HUES48 (cell line): Measurements from ENCODE around the gene SLC12A2.

Experiments used
- H3K27ac ChIP-seq: one replicate; pipeline ENCODE4 v1.7.0; 2013; ENCODE audit warnings: low read depth, low read length, inconsistent platforms
- H3K27me3 ChIP-seq: 2 replicates; pipeline ENCODE4 v1.6.1; 2013; ENCODE audit warnings: mild to moderate bottlenecking, low read length; ENCODE audit not compliant: control insufficient read depth, insufficient read depth
- H3K36me3 ChIP-seq: 2 replicates; pipeline ENCODE4 v1.6.1; 2013; ENCODE audit warnings: low read length; ENCODE audit not compliant: control insufficient read depth, insufficient read depth
- H3K4me1 ChIP-seq: 2 replicates; pipeline ENCODE4 v1.6.1; 2013; ENCODE audit warnings: mild to moderate bottlenecking, low read length; ENCODE audit not compliant: control insufficient read depth, insufficient read depth
- H3K4me3 ChIP-seq: 2 replicates; pipeline ENCODE4 v1.5.1; 2013; ENCODE audit warnings: mild to moderate bottlenecking, low read depth, low read length
- H3K9ac ChIP-seq: 2 replicates; pipeline ENCODE4 v1.6.1; 2013; ENCODE audit warnings: mild to moderate bottlenecking, low read depth, low read length, moderate library complexity
- H3K9me3 ChIP-seq: 2 replicates; pipeline ENCODE4 v1.6.1; 2013; ENCODE audit warnings: low read length; ENCODE audit not compliant: control insufficient read depth, insufficient read depth

SLC12A2 gene

DNA sequence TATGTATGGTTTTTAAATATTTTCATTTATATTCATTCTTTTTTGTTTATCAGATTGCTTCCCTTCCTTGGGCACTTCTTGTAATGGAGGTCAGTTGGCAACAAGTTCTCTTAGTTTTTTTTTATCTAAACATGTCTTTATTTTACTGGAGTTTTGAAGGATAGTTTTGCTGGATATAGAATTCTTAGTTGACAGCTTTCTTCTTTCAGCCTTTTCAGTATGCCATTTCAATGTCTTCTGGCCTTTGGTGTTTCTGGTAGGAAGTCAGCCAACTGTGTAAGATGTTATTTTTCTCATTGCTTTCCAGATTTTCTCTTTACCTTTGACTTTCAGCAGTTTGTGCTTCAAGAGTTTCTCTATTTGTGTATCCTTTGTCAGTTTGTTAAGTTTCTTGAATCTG is 14.2 kb downstream of the SLC12A2 start:
- Histone ChIP-seq H3K4me1 (no peaks in the 10 kb centered on the region), H3K27me3 (no peaks in the 10 kb centered on the region), H3K36me3 (no peaks in the 10 kb centered on the region), H3K9ac (no peak overlapping the region), H3K4me3 (no peak overlapping the region), H3K27ac (no peak overlapping the region), H3K9me3 (peaks cover 17% of the 10 kb centered on the region)

DNA sequence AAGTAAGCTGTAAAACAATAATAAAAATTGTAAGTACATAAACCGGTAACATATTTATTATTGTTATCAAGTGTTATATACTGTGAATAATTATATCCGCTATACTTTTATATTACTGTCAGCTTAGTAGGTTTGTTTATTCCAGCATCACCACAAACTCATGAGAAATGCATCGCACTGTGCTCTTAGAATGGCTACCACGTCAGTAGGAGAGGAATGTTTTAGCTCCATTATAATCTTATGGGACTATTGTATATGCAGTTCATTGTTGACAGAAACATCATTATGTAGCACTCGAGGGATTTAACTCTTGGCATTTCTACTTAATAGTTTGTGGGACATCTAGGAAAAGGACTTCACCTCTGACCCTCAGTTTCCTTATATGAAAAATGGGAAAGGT is 16.4 kb downstream of the SLC12A2 start:
- Histone ChIP-seq H3K27ac (no peak overlapping the region), H3K36me3 (no peaks in the 10 kb centered on the region), H3K4me3 (no peak overlapping the region), H3K4me1 (no peaks in the 10 kb centered on the region), H3K9ac (no peak overlapping the region), H3K9me3 (peaks cover 17% of the 10 kb centered on the region), H3K27me3 (no peaks in the 10 kb centered on the region)

DNA sequence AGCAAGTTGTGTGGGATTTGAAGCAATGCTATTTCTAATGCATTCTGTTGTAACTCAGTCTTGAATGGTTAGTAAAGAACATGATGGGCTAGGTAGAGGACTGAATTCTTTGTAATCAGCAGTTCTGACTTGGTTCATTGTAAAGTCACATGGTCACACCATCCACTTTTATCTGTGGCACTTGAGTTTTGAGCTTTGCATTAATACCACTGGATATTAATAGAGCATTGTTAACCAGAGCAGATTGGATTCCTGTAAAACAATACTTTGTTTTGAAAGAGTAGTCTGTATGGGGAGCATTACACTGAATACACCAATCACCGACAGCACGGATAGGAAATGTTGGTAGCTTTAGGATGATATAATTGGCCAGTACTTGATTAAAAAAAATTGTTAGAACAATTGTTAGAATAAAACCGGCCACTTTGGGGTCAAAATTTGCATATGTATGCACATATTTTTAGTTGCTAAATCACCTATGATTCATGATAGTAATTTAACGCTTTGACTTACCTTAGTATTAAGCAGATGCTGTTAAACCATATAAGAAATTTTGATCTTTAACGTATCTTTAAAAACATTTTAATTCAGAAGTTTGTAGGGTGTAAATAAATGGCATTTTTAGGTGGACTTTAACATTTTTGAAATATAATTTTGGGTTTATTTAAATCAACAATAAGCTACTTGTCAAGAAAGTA is 17.4 kb downstream of the SLC12A2 start:
- no peaks in the 10 kb centered on the region for H3K36me3 ChIP-seq
- no peaks in the 10 kb centered on the region for H3K27me3 ChIP-seq
- H3K9ac ChIP-seq, result no peak overlapping the region
- peaks cover 17% of the 10 kb centered on the region for H3K9me3 ChIP-seq
- no peaks in the 10 kb centered on the region for H3K4me1 ChIP-seq
- H3K27ac ChIP-seq, result no peak overlapping the region
- H3K4me3 ChIP-seq, result no peak overlapping the region

DNA sequence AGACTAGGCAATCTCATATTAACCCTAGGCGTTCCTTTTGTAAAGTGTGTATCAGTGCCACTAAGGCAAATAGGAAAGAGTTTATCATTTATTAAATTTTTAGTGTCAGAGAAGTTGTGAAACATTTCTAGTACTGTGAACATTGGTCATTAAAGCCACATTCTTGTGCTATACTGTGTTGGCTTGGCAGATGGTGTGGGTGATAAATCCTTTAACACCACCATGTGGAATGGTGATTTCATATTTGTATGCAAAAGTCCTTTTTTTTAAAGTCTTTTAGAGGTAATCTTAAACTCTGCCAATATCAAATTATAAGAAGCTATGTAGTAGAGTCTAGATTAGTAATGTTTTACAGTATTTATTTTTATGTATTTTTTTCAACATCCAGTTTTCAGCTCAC is 18.1 kb downstream of the SLC12A2 start:
- no peak overlapping the region for H3K4me3 ChIP-seq
- H3K9me3 ChIP-seq, result peaks cover 12% of the 10 kb centered on the region
- H3K27me3 ChIP-seq, result no peaks in the 10 kb centered on the region
- H3K36me3 ChIP-seq, result no peaks in the 10 kb centered on the region
- no peaks in the 10 kb centered on the region for H3K4me1 ChIP-seq
- no peak overlapping the region for H3K27ac ChIP-seq
- no peak overlapping the region for H3K9ac ChIP-seq

DNA sequence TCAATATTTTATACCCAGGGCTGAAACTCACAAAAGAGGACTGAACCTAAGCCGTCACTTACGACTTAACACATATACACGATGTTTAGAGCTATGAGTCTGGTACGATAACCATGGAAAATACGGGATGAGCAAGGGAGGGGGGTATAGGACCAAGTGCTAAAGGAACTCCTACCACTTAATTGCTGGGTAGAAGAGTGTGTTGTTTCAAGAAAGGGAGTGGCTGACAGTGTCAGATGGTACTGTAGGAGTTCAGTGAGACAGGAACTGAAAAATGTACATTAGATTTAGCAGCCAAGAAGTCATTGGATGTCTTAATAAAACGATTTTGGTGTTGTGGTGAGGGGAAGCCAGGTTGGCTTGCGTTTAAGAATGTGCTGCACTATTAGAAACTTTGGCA is 21.6 kb downstream of the SLC12A2 start:
- no peak overlapping the region for H3K4me3 ChIP-seq
- no peak overlapping the region for H3K9ac ChIP-seq
- H3K9me3 ChIP-seq, result no peaks in the 10 kb centered on the region
- no peaks in the 10 kb centered on the region for H3K36me3 ChIP-seq
- no peak overlapping the region for H3K27ac ChIP-seq
- H3K27me3 ChIP-seq, result no peaks in the 10 kb centered on the region
- no peaks in the 10 kb centered on the region for H3K4me1 ChIP-seq

DNA sequence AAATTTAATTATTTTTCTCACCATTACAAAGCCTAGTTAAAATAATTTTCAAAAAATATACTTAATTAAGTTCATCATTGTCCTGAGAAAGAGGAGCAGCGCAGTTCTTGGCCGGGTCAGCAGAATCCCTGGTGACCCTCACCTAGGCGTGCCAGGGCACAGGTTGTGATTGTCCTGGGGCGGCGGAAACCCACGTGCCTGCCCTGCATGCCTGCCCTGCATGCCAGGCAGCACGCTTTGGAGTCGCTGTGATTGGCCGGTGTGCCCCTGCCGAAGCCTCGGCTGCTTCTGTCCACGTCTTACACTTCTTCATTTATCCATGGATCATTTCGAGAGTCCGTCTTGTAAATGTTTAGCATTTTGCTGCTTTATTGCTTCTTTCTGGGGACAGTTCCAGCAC is 25.6 kb downstream of the SLC12A2 start:
- Histone ChIP-seq H3K36me3 (no peaks in the 10 kb centered on the region), H3K27me3 (no peaks in the 10 kb centered on the region), H3K9ac (no peak overlapping the region), H3K4me3 (no peak overlapping the region), H3K4me1 (no peaks in the 10 kb centered on the region), H3K27ac (no peak overlapping the region), H3K9me3 (no peaks in the 10 kb centered on the region)

DNA sequence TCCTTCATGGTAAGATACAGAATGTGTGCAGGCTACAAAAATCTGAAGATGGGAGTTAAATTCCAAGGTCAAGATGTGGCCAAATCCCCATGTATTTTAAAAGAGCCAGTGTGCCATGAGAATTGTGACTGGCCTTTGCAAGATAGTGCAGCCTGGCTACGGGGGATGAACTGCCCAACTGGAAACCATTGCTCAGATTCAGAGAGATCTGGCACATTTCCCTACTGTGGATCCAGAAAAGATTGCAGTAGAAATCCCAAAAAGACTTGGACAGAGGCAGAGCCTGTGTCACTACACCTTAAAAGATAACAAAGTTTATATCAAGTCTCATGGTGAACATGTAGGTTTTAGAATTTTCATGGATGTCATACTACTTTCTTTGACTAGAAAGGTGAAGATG is 26.2 kb downstream of the SLC12A2 start:
- Histone ChIP-seq H3K36me3 (no peaks in the 10 kb centered on the region), H3K27me3 (no peaks in the 10 kb centered on the region)

DNA sequence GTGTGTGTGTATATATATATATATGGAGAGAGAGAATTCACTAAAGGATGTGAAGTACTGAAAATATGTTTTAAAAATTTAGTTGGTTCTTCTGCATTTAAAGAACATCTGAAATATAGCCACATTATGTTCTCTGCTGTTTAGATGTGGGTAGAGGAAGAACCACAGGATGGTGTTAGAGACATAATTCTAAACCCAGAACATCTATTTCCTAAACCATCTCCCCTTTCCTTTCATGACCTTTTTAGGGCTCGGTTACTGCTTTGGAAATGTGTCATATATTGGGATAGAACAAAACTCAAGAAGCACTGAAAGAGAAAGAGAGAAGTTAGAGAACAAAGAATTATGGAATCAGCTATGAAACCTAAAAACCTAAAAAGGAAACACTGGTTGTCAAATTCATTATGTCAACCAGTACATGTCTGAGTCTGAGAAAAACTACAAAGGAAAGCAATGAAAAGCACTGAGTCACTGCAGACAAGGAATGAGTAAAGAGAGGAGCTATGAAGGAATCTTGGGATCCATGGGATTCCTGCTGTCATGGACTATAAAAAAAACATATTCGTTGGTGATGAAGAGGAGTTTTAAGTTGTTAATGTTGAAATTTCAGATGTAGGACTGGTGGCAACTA is 28.4 kb downstream of the SLC12A2 start:
- H3K36me3 ChIP-seq, result peaks cover 5% of the 10 kb centered on the region; the same call in 1 of the 2 replicates
- no peak overlapping the region for H3K27ac ChIP-seq
- no peaks in the 10 kb centered on the region for H3K9me3 ChIP-seq
- H3K4me3 ChIP-seq, result no peak overlapping the region
- H3K27me3 ChIP-seq, result no peaks in the 10 kb centered on the region
- H3K4me1 ChIP-seq, result no peaks in the 10 kb centered on the region
- no peak overlapping the region for H3K9ac ChIP-seq

More for the DNA sequence above, 26.2 kb downstream of the SLC12A2 start:
- Histone ChIP-seq H3K9ac (no peak overlapping the region), H3K9me3 (no peaks in the 10 kb centered on the region), H3K4me3 (no peak overlapping the region), H3K4me1 (no peaks in the 10 kb centered on the region), H3K27ac (no peak overlapping the region)

DNA sequence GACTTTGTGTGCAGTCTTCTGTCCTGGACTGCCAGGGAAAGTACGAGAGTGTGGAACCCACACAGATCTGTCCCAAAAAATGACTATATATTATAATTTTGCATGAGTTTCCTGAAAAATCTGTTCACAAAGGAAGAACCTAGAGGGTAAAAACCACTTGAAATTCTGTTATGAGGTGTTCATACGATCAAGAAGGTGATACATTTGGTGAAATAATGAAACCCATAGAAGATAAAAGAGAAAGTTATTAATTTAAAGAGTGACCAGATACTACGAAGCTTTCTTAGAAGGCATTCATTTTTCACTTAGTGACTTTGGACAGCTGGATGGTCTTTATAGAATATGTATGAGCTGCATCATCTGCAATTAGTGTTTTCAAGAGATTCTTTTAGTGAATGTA is 32.9 kb downstream of the SLC12A2 start:
- no peak overlapping the region for H3K27ac ChIP-seq
- H3K4me3 ChIP-seq, result no peak overlapping the region
- peaks cover 5% of the 10 kb centered on the region; the same call in 1 of the 2 replicates for H3K36me3 ChIP-seq
- H3K27me3 ChIP-seq, result no peaks in the 10 kb centered on the region
- no peaks in the 10 kb centered on the region for H3K9me3 ChIP-seq
- H3K4me1 ChIP-seq, result no peaks in the 10 kb centered on the region
- no peak overlapping the region for H3K9ac ChIP-seq

DNA sequence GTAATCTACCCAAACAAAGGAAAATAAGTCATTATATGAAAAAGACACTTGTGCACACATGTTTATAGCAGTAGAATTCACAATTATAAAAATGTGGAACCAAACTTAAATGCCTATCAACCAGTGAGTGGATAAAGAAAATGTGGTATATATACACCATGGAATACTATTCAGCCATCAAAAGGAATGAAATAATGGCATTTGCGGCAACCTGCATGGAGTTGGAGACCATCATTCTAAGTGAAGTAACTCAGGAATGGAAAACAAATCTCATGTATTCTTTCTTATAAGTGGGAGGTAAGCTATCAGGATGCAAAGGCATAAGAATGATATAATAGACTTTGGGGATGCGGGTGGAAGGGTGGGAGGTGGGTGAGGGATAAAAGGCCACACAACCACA is 34.6 kb downstream of the SLC12A2 start:
- peaks cover 5% of the 10 kb centered on the region; the same call in 1 of the 2 replicates for H3K36me3 ChIP-seq
- H3K9ac ChIP-seq, result no peak overlapping the region
- no peak overlapping the region for H3K27ac ChIP-seq
- no peaks in the 10 kb centered on the region for H3K27me3 ChIP-seq
- H3K9me3 ChIP-seq, result no peaks in the 10 kb centered on the region
- no peaks in the 10 kb centered on the region for H3K4me1 ChIP-seq
- no peak overlapping the region for H3K4me3 ChIP-seq

DNA sequence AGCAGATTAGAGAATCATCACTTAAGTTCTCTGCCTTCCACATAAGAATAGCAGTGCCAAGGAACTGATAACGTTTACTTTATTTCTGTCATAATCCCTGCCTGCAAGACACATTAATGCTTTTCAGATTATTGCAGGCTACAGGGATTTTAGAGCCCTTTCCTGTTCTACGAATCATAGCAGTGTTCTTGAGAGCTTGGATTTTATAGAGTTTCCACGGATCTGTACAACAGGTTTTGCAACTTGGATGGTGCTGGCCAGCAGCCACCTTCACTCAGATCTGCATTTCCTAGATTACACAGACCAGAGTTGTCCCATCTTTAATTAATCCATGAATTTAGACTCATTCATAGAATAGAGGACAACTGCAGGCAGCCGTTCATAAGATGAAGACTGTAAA is 38.1 kb downstream of the SLC12A2 start:
- H3K9me3 ChIP-seq, result no peaks in the 10 kb centered on the region
- no peaks in the 10 kb centered on the region for H3K4me1 ChIP-seq

More for the DNA sequence above, 38.1 kb downstream of the SLC12A2 start:
- H3K27me3 ChIP-seq, result no peaks in the 10 kb centered on the region
- no peaks in the 10 kb centered on the region for H3K36me3 ChIP-seq
- no peak overlapping the region for H3K4me3 ChIP-seq
- H3K27ac ChIP-seq, result no peak overlapping the region
- no peak overlapping the region for H3K9ac ChIP-seq
